Kasumi-1 (cell line): ENCODE results near the gene CXCL16.
A peak's percentile ranks its signal among the peaks of the same experiment; 100 is the strongest.

Source experiments
- DNase-seq, 2 experiments: peaks; one replicate each; lab custom pipeline; 2025; lab: John Stamatoyannopoulos, UW

CXCL16 gene

GRCh38 chr17:4750606-4751005 is 10.9 kb upstream of the CXCL16 start:
- no peak for DNase-seq

GRCh38 chr17:4748686-4749085 is 9.0 kb upstream of the CXCL16 start:
- no peak for DNase-seq

- DNase-seq, result peak; percentile 34 to 36
Observed at GRCh38 chr17:4747847-4748246, 8.1 kb upstream of the CXCL16 start.

GRCh38 chr17:4744999-4745969 is 5.6 kb upstream of the CXCL16 start:
- DNase-seq, result no peak

- DNase-seq, result no peak
Observed at GRCh38 chr17:4743898-4744297, 4.2 kb upstream of the CXCL16 start.

- no peak for DNase-seq
Observed at GRCh38 chr17:4743216-4743615, 3.5 kb upstream of the CXCL16 start.

GRCh38 chr17:4742629-4743028 is 2.9 kb upstream of the CXCL16 start:
- DNase-seq, result no peak

- no peak for DNase-seq
Observed at GRCh38 chr17:4742133-4742532, 2.4 kb upstream of the CXCL16 start.

- DNase-seq, result no peak
Observed at GRCh38 chr17:4741544-4741943, 1.8 kb upstream of the CXCL16 start.

- DNase-seq, result no peak
Observed at GRCh38 chr17:4740584-4740983, 856 bp upstream of the CXCL16 start.

- no peak for DNase-seq
Observed at GRCh38 chr17:4740025-4740351, 260 bp upstream of the CXCL16 start.

- no peak for DNase-seq
Observed at GRCh38 chr17:4738136-4739121, 1.3 kb downstream of the CXCL16 start.

- DNase-seq, result peak; percentile 50 to 53
Observed at GRCh38 chr17:4735876-4736651, 3.7 kb downstream of the CXCL16 start.

- DNase-seq, result no peak
Observed at GRCh38 chr17:4734857-4735475, 4.8 kb downstream of the CXCL16 start.

- DNase-seq, result peak; percentile 76 to 89
Observed at GRCh38 chr17:4733073-4733531, 6.6 kb downstream of the CXCL16 start.

GRCh38 chr17:4728124-4728523 is 11.6 kb downstream of the CXCL16 start:
- DNase-seq, result no peak

GRCh38 chr17:4725646-4726310 is 13.9 kb downstream of the CXCL16 start:
- DNase-seq, result peak in 1 of 2 experiments; percentile 17

GRCh38 chr17:4724650-4725049 is 15.1 kb downstream of the CXCL16 start:
- DNase-seq, result no peak

- DNase-seq, result no peak
Observed at GRCh38 chr17:4722678-4723240, 17.0 kb downstream of the CXCL16 start.
